Measurements from ENCODE around the gene TANGO2.

Gene TANGO2

GRCh38 chr22:20043057-20043996, 22.4 kb downstream of the TANGO2 start:
- no peak for DNase-seq (ENCODE audit: low spot score)

GRCh38 chr22:20043997-20044342, 23.1 kb downstream of the TANGO2 start:
- DNase-seq (ENCODE audit: low spot score): no peak

GRCh38 chr22:20044495-20045151, 23.7 kb downstream of the TANGO2 start:
- DNase-seq (ENCODE audit: low spot score): no peak

GRCh38 chr22:20046730-20047129, 25.8 kb downstream of the TANGO2 start:
- DNase-seq (ENCODE audit: low spot score): no peak

- DNase-seq (ENCODE audit: low spot score): no peak
These were observed 31.0 kb downstream of the TANGO2 start for GRCh38 chr22:20051927-20052308.

GRCh38 chr22:20052309-20053259, 31.7 kb downstream of the TANGO2 start:
- DNase-seq (ENCODE audit: low spot score): no peak

- no peak for DNase-seq (ENCODE audit: low spot score)
These were observed 32.6 kb downstream of the TANGO2 start for GRCh38 chr22:20053407-20054033.

- no peak for DNase-seq (ENCODE audit: low spot score)
These were observed 33.1 kb downstream of the TANGO2 start for GRCh38 chr22:20054034-20054427.

- DNase-seq (ENCODE audit: low spot score): no peak
These were observed 33.6 kb downstream of the TANGO2 start for GRCh38 chr22:20054485-20054884.

GRCh38 chr22:20055144-20055543, 34.2 kb downstream of the TANGO2 start:
- DNase-seq (ENCODE audit: low spot score): no peak

GRCh38 chr22:20055654-20056053, 34.7 kb downstream of the TANGO2 start:
- DNase-seq (ENCODE audit: low spot score): no peak

- DNase-seq (ENCODE audit: low spot score): no peak
These were observed 35.3 kb downstream of the TANGO2 start for GRCh38 chr22:20056161-20056560.

- DNase-seq (ENCODE audit: low spot score): no peak
These were observed 35.9 kb downstream of the TANGO2 start for GRCh38 chr22:20056696-20057386.

- DNase-seq (ENCODE audit: low spot score): no peak
These were observed 36.8 kb downstream of the TANGO2 start for GRCh38 chr22:20057596-20058268.

- DNase-seq (ENCODE audit: low spot score): no peak
These were observed 38.3 kb downstream of the TANGO2 start for GRCh38 chr22:20058989-20059770.

GRCh38 chr22:20060700-20061480, 40.0 kb downstream of the TANGO2 start:
- DNase-seq (ENCODE audit: low spot score): no peak

GRCh38 chr22:20061481-20061861, 40.6 kb downstream of the TANGO2 start:
- no peak for DNase-seq (ENCODE audit: low spot score)

- DNase-seq (ENCODE audit: low spot score): no peak
These were observed 41.3 kb downstream of the TANGO2 start for GRCh38 chr22:20062043-20062765.

GRCh38 chr22:20062766-20063083, 41.8 kb downstream of the TANGO2 start:
- DNase-seq (ENCODE audit: low spot score): no peak
